A549 (cell line): ENCODE measurements around the gene LRPPRC. TPM values are rescaled to one million over a fixed set of nuclear protein-coding genes. Genes with fewer than 3 reads are reported as not detected.
A peak's percentile ranks its signal among the peaks of the same experiment; 100 is the strongest.

Experiments used
- ATAC-seq, 2 experiments: fragments of 200-7000 bp in 1 of 2; fragments of >200 bp in 1 of 2; cut with Nextera tagmentation in 1 of 2; cut with Tn5 transposase in 1 of 2; 3 replicates each; pipeline versions ENCODE4 v1.8.0 to v1.9.1; 2018 to 2020; ENCODE audit warnings: mild to moderate bottlenecking in 1 of 2, moderate library complexity in 1 of 2
- CTCF ChIA-PET: fragments of 300-600 bp; sonication (Branson Sonifier 250); formaldehyde crosslinking; extraction: SDS; loops from one replicate; lab custom pipeline; 2021; ENCODE audit warnings: antibody characterized with exemption, inconsistent platforms; lab: Yijun Ruan, JAX
- POLR2A ChIA-PET: fragments of 350-600 bp; formaldehyde crosslinking; extraction: SDS; loops from one replicate; lab custom pipeline; 2021; ENCODE audit warnings: antibody characterized with exemption, inconsistent platforms; lab: Yijun Ruan, JAX
- DNase-seq, 2 experiments: peaks; one replicate each; pipeline versions ENCODE4 v3.0.0 to v3.0.0-alpha.2; 2011 to 2016; ENCODE audit warnings: low read depth in 1 of 2, low spot score in 1 of 2
- FAIRE-seq: peaks from 2 replicates; lab custom pipeline; 2011; peaks lifted over from hg19 to GRCh38; lab: Jason Lieb, UNC
- H3K27ac ChIP-seq, 2 experiments: fragments of >200 bp; sonication (Bioruptor Twin); formaldehyde crosslinking; 3 replicates each; pipeline ENCODE4 v1.5.1; 2016 to 2017
- H3K4me1 ChIP-seq: fragments of >200 bp; sonication (Bioruptor Twin); formaldehyde crosslinking; 3 replicates; pipeline ENCODE4 v1.6.1; 2016
- H3K4me2 ChIP-seq: fragments of >200 bp; sonication (Bioruptor Twin); formaldehyde crosslinking; 3 replicates; pipeline ENCODE4 v1.6.1; 2016
- H3K4me3 ChIP-seq: fragments of >200 bp; sonication (Bioruptor Twin); formaldehyde crosslinking; 3 replicates; pipeline ENCODE4 v1.5.1; 2016
- H3K9me3 ChIP-seq: fragments of >200 bp; sonication (Bioruptor Twin); formaldehyde crosslinking; 3 replicates; pipeline ENCODE4 v1.6.1; 2016
- CHD2 ChIP-seq: fragments of 150-350 bp; IDR thresholded peaks from 2 replicates; pipeline ENCODE4 v1.6.1; 2014; ENCODE audit warnings: low read length; ENCODE audit not compliant: partially characterized antibody
- CHD4 ChIP-seq: fragments of 200-600 bp; sonication (generic); IDR thresholded peaks from 2 replicates; pipeline ENCODE4 v1.6.1; 2016; ENCODE audit warnings: antibody characterized with exemption, mild to moderate bottlenecking, borderline replicate concordance
- CTCF ChIP-seq: fragments of >200 bp; sonication (Bioruptor Twin); formaldehyde crosslinking; IDR thresholded peaks from 3 replicates; pipeline ENCODE4 v1.5.1; 2016
- ELK1 ChIP-seq: fragments of 150-350 bp; IDR thresholded peaks from 2 replicates; pipeline ENCODE4 v1.6.1; 2014; ENCODE audit warnings: low read depth, mild to moderate bottlenecking, low read length
- EP300 ChIP-seq, 2 experiments: fragments of >200 bp; sonication (Bioruptor Twin); formaldehyde crosslinking; IDR thresholded peaks; 2 replicates in 1 of 2; 3 replicates in 1 of 2; pipeline ENCODE4 v1.6.1; 2016 to 2017
- FOSL2 ChIP-seq, 2 experiments: fragments of 450-650 bp in 1 of 2; fragments of >200 bp in 1 of 2; sonication (Bioruptor Twin) in 1 of 2; formaldehyde crosslinking; IDR thresholded peaks; 2 replicates each; pipeline versions ENCODE4 v1.5.0 to v1.6.1; 2016 to 2020; ENCODE audit warnings: mild to moderate bottlenecking in 1 of 2, moderate library complexity in 1 of 2
- FOXS1 ChIP-seq: fragments of 250-450 bp; sonication (Bioruptor Pico); IDR thresholded peaks from 2 replicates; pipeline ENCODE4 v1.5.0; 2020; ENCODE audit warnings: mild to moderate bottlenecking, moderate library complexity
- GATA3 ChIP-seq: IDR thresholded peaks from 2 replicates; pipeline ENCODE4 v1.6.1; 2012; ENCODE audit warnings: borderline replicate concordance
- HES2 ChIP-seq: fragments of >200 bp; sonication (Bioruptor Twin); formaldehyde crosslinking; IDR thresholded peaks from 2 replicates; pipeline ENCODE4 v1.6.1; 2016
- HOXB13 ChIP-seq: fragments of 250-450 bp; sonication (Bioruptor Pico); IDR thresholded peaks from 2 replicates; pipeline ENCODE4 v1.5.0; 2020; ENCODE audit warnings: low read depth, mild to moderate bottlenecking, moderate library complexity
- MAFK ChIP-seq: fragments of 450-650 bp; IDR thresholded peaks from 2 replicates; pipeline ENCODE4 v1.6.1; 2014; ENCODE audit not compliant: partially characterized antibody
- MYC ChIP-seq: IDR thresholded peaks from 2 replicates; pipeline ENCODE4 v1.6.1; 2012; ENCODE audit warnings: mild to moderate bottlenecking, inconsistent platforms, low read length, improper control_type of control experiment, borderline replicate concordance
- NPAS2 ChIP-seq: fragments of 250-450 bp; sonication (Bioruptor Pico); IDR thresholded peaks from 2 replicates; pipeline ENCODE4 v1.8.0; 2022; ENCODE audit warnings: mild to moderate bottlenecking, moderate library complexity, borderline replicate concordance
- NR3C1 ChIP-seq: fragments of >200 bp; sonication (Bioruptor Twin); formaldehyde crosslinking; IDR thresholded peaks from 3 replicates; pipeline ENCODE4 v1.6.1; 2017
- PBX3 ChIP-seq: IDR thresholded peaks from 2 replicates; pipeline ENCODE4 v1.6.1; 2012
- PHF8 ChIP-seq: fragments of 200-600 bp; sonication (generic); IDR thresholded peaks from 2 replicates; pipeline ENCODE4 v1.6.1; 2016; ENCODE audit warnings: low read depth, mild to moderate bottlenecking, antibody characterized with exemption, moderate library complexity, borderline replicate concordance
- POLR2A ChIP-seq: IDR thresholded peaks from 2 replicates; pipeline ENCODE4 v1.6.1; 2012; ENCODE audit warnings: mild to moderate bottlenecking, low read length
- POLR2AphosphoS2 ChIP-seq: conservative IDR thresholded peaks from 2 replicates; pipeline ENCODE4 v1.6.1; 2012; ENCODE audit warnings: low read length, improper control_type of control experiment, inconsistent platforms
- RARB ChIP-seq: fragments of 250-450 bp; sonication (Bioruptor Pico); IDR thresholded peaks from 2 replicates; pipeline ENCODE4 v1.8.0; 2021; ENCODE audit warnings: mild to moderate bottlenecking, moderate library complexity
- RCOR1 ChIP-seq: fragments of 150-350 bp; IDR thresholded peaks from 2 replicates; pipeline ENCODE4 v1.6.1; 2014; ENCODE audit warnings: antibody characterized with exemption, low read length, low read depth
- TFCP2L1 ChIP-seq: fragments of 250-450 bp; sonication (Bioruptor Pico); IDR thresholded peaks from 2 replicates; pipeline ENCODE4 v1.5.0; 2021; ENCODE audit warnings: mild to moderate bottlenecking
- ZC3H11A ChIP-seq: fragments of 450-650 bp; IDR thresholded peaks from 2 replicates; pipeline ENCODE4 v1.6.1; 2014; ENCODE audit warnings: antibody characterized with exemption, mild to moderate bottlenecking
- ZFP36 ChIP-seq: fragments of 450-650 bp; IDR thresholded peaks from 2 replicates; pipeline ENCODE4 v1.6.1; 2014; ENCODE audit warnings: borderline replicate concordance; ENCODE audit not compliant: partially characterized antibody
- ZSCAN20 ChIP-seq: fragments of 250-450 bp; sonication (Bioruptor Pico); IDR thresholded peaks from 2 replicates; pipeline ENCODE4 v1.8.0; 2022; ENCODE audit warnings: mild to moderate bottlenecking, moderate library complexity
- WGBS: methylation state at CpG from one replicate; pipeline ENCODE4 v1.1.6; 2017; ENCODE audit errors: missing lambda C conversion rate; 5-methylcytosine and 5-hydroxymethylcytosine counted together
- polyA plus RNA-seq, 4 experiments: library from polyadenylated mRNA; depleted of rRNA in 3 of 4; stranded (reverse); fragments of >200 nt; fragmentation: RNase III in 1 of 4; extraction: RNeasy Plus Mini Kit Qiagen cat#74134 plus additional on column Dnase treatment in 1 of 4; gene quantifications; 2 replicates in 3 of 4; 3 replicates in 1 of 4; pipeline ENCODE4 v1.2.3, GENCODE V29; 2011 to 2017

LRPPRC gene
- polyA plus RNA-seq, 2 of the 4 experiments (the other 2 are of a cell fraction) = 84.6 to 269 TPM

- ChIA-PET CTCF (interaction anchor here (1.6 to 2.6 kb wide), 2 partner anchors 12 to 14 kb away, joined by 3 to 6 read pairs; no protein-coding TSS in a partner anchor), POLR2A (no interaction called here)
- Histone ChIP-seq H3K27ac (no peak overlapping the region), H3K4me3 (no peak overlapping the region), H3K4me1 (no peaks in the 10 kb centered on the region), H3K4me2 (no peak overlapping the region), H3K9me3 (no peaks in the 10 kb centered on the region)
- TF ChIP-seq FOSL2 (IDR thresholded peaks at IDR 0.05) (no peak), FOSL2 (CRISPR knock-in tag; IDR thresholded peaks at IDR 0.05) (no peak), CTCF (no peak), EP300 (IDR thresholded peaks at IDR 0.05) (no peak), PHF8 (no peak), ZC3H11A (no peak), TFCP2L1 (CRISPR knock-in tag) (no peak), ELK1 (no peak), POLR2A (no peak), ZFP36 (no peak), RCOR1 (no peak), POLR2AphosphoS2 (no peak), HOXB13 (CRISPR knock-in tag) (no peak), PBX3 (no peak), RARB (CRISPR knock-in tag) (no peak), GATA3 (no peak), MAFK (no peak), MYC (no peak), FOXS1 (CRISPR knock-in tag) (no peak), CHD4 (no peak)
- ATAC-seq (no peak; a peak in 1 of 6 replicates), FAIRE-seq (peak; percentile 54), DNase-seq (no peak)
- 78% methylated on average over 5 of the region's 5 CpGs for WGBS
Observed at GRCh38 chr2:43943809-43944452, 51.9 kb downstream of the LRPPRC start.

GRCh38 chr2:43943323-43943722 is 52.5 kb downstream of the LRPPRC start:
- Histone ChIP-seq H3K9me3 (no peaks in the 10 kb centered on the region), H3K27ac (no peak overlapping the region)
- FAIRE-seq (no peak), ATAC-seq (peak in 1 of 2 experiments; percentile 28; a peak in 1 of 6 replicates)
- TF ChIP-seq HES2 (no peak), NR3C1 (no peak), CHD2 (no peak), NPAS2 (CRISPR knock-in tag) (no peak), MAFK (no peak), ZSCAN20 (CRISPR knock-in tag) (no peak), GATA3 (no peak), PHF8 (no peak)
- TF ChIP-seq, all 56 proteins: peak for 0
- 90% methylated on average over 1 of the region's 1 CpG for WGBS
- Histone ChIP-seq H3K4me3 (no peak overlapping the region), H3K4me1 (no peaks in the 10 kb centered on the region), H3K4me2 (no peak overlapping the region)
- DNase-seq = no peak
- POLR2A ChIA-PET = no interaction called here
- CTCF ChIA-PET = interaction anchor here (1.0 kb wide), 1 partner anchor 66 kb away, joined by 3 read pairs; no protein-coding TSS in a partner anchor
